Measurements from ENCODE around the gene AGMO.

GRCh38 chr7:15559416-15559928 is 2.3 kb downstream of the AGMO start:
- TF ChIP-seq CTCF (IDR thresholded peaks at IDR 0.05) (no peak), POLR2A (IDR thresholded peaks at IDR 0.05) (no peak)

All from testis (tissue), 2 donors.